ENCODE results near the gene ZNF175.
"Not testable (repeated sequence)": the region's sequence is repeated elsewhere in the genome, so short reads cannot be mapped to it uniquely, and the experiment has no call there.

ZNF175 gene

DNA sequence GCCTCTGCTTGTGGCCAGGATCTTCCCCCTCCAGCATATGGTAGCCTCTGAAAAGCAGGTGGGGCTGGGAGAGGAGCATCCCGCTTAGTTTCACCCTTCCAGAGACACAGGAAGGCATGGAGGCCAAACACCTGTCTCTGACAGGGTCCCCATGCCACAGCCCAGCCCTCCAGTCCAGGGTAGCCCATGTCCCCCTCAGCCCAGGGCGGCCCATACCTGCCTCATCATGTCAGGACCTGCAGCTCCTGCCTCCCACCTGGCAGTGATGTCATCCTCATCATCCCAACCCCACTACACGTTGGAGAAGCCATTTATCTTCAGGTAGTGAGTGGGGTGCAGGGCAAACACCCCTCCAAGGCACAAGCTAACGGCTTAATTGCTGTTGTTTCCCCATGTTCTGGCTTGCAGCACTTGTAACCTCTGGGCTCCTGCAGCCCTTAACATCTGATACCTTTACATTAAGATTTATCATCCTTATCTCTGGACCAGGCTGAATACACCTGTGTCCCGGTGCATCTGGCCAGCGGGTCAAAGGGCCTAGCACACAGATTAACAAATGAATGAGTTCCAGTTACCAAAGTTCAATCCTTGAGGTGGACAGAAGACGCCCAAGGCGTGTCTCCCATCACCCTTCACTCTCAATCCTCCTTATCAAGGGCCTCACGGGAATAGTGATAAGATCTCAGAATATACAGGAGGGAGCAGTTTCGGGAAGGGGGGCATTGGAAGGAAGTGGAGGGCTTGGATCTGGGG is 22.2 kb downstream of the ZNF175 start:
- DNase-seq = no peak

DNA sequence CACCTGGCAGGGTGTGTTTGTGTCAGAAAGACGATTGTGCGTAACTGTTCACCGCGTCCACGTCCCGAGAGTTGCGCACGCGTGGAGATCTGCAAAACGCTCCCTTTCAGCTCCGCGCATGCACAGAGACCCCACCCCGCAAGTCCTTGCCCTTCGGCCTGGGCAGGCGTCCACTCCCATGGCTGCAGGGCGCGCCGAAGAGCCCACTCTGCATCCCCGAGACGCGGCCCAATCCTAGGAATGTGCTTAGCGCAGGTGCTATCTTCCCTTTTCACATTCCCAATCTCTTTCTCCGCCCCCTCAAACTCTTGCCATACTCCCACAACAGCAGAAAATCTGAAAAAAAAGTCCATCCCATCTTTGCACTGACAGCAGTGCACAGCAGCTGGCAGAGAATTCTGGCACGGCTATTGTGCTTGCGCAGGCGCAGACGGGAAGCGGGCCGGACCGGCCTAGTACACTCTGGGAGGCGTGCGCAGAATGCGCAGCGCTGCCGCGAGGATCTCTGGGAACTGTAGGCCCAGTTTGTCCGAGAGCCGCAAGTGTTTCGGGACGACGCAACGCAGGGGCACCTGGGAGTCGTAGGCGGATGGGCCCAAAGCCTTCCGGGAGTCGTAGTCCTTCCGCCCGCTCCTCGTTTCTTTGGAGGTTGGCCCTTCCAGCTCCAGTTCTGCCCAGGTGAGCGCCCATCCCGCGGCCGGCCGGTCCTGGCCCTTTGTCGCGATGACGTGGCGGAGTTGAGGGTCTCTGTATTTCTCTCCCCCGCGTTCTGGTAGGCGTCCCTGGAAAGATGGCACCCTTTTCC is 23.1 kb downstream of the ZNF175 start:
- peak; percentile 94 for DNase-seq

DNA sequence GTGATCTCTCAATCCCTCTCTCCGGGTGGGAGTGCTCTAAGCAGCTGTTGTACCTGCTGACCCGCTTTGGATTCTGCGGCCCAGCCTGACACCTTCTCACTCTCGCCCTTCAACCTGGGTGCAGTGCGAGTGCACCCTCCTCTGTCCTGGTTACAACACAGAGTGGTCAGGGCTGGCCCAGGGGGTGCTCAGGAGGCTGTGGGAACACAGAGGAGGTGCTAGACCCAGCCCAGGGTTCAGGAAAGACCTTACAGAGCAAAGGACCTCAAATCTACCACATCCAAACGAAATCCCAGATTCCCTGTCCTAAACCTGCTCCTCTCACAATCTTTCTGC is 23.7 kb downstream of the ZNF175 start:
- no peak for DNase-seq

- DNase-seq = no peak
These were observed 24.4 kb downstream of the ZNF175 start for GRCh38 chr19:51595190-51596175.

- DNase-seq = no peak
These were observed 27.3 kb downstream of the ZNF175 start for GRCh38 chr19:51598159-51598915.

DNA sequence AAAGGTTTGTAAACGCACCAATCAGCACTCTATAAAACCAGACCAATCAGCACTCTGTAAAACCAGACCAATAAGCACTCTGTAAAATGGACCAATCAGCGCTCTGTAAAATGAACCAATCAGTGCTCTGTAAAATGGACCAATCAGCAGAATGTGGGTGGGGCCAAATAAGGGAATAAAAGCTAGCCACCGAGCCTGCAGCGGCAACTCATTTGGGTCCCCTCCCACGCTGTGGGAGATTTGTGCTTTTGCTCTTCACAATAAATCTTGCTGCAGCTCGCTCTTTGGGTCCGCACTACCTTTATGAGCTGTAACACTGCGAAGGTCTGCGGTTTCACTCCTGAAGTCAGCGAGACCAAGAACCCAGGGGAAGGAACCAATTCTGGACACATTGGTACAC is 28.0 kb downstream of the ZNF175 start:
- no peak for DNase-seq

GRCh38 chr19:51600940-51601580 is 30.0 kb downstream of the ZNF175 start:
- no peak for DNase-seq

- DNase-seq = no peak
These were observed 31.2 kb downstream of the ZNF175 start for GRCh38 chr19:51602189-51602854.

GRCh38 chr19:51607077-51607476 is 36.0 kb downstream of the ZNF175 start:
- no peak for DNase-seq

- DNase-seq = no peak
These were observed 37.0 kb downstream of the ZNF175 start for GRCh38 chr19:51607920-51608562.

GRCh38 chr19:51610576-51610975 is 39.5 kb downstream of the ZNF175 start:
- DNase-seq = no peak

GRCh38 chr19:51614789-51615188 is 43.7 kb downstream of the ZNF175 start:
- DNase-seq = no peak

GRCh38 chr19:51615991-51616390 is 44.9 kb downstream of the ZNF175 start:
- no peak for DNase-seq

- DNase-seq = no peak
These were observed 50.1 kb downstream of the ZNF175 start for GRCh38 chr19:51621178-51621577.

- DNase-seq = no peak
These were observed 55.6 kb downstream of the ZNF175 start for GRCh38 chr19:51626675-51627074.

DNA sequence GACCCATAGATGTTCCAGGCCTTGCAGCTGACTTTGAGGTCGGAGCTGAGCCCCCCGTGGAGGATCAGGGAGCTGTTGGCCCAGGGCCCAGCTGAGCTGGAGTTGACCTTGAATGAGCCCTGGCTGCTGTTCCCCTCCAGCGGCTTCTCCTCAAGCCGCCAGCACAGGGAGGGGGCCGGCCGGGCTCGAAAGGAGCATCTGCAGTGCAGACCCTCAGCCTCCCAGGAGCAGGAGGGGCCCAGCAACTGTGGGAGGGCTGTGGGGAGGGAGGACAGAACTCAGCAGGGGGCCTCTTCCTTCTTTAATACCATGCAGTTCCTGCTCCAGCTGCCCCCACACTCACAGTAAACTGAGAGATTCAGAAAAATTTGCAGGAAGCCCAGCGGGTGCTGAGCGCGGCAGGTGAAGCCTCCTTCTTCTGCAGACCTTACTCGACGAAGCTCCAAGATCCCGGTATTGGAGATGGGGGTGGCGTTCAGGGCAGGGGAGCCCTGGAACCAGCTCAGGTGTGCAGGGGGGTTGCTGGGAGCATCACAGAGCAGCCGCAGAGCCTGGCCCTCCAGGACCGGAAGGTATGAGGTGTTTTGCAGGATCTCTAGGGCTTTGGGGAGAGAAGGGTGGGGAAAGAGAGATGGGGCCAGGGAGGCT is 56.5 kb downstream of the ZNF175 start:
- no peak for DNase-seq

DNA sequence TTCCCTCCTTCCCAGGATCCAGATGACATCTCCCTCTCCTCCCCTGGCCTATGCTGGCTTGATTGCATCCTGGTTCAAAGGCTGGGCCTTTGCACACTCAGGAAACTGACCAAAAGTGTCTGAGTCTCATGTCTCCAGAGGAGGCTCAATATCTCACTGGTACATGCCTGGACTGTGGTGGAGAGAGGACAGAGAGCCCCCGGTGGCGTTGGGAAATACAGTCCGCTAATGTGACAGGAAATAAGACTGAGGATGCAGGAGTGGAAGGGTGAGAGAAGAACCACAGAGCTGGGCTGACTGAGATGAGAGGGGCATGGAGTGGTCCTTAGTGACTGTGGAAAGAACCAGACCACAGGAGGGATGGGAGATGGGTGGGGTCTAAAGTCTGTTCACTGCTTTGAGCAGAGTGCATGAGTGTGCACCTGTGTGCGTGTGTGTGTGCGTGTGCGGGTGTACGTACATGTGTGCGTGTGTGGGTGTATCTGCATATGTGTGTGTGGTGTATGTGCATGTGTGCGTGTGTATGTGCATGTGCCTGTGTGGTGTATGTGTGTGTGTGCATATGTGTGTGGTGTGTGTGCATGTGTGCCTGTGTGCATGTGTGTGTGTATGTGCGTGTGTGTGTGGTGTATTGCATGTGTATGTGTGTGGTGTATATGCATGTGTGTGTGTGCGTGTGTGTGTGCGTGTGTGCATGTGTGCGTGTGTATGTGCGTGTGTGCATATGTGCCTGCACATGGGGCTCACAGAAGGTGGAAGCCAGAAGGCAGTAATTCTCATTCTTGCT is 57.3 kb downstream of the ZNF175 start:
- DNase-seq = no peak

DNA sequence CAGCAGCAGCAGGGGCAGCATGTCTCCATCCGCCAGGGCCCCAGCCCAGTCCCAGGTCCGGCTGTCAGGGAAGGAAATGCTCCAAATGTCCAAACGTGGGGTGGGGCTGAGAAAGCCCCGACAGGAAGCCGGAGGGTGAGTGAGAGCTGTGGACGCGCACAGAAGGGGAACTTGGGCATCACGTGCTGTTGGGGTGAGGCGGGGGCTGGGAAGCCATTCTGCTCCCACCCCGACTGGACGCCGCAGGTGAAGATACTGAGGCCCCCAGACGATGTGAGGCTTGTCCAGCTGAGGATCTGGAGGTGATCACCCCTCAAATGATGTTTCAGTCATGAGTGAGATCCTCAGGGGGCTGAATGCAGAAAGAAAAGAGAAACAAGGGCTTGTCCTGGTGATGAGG is 59.2 kb downstream of the ZNF175 start, which contains the start of gene SIGLEC5:
TSS of gene SIGLEC5 (minus strand) at position 87 of the 400 bp plus-strand sequence. CDS start at position 21, 66 bp downstream.
- not testable (repeated sequence) for DNase-seq

DNA sequence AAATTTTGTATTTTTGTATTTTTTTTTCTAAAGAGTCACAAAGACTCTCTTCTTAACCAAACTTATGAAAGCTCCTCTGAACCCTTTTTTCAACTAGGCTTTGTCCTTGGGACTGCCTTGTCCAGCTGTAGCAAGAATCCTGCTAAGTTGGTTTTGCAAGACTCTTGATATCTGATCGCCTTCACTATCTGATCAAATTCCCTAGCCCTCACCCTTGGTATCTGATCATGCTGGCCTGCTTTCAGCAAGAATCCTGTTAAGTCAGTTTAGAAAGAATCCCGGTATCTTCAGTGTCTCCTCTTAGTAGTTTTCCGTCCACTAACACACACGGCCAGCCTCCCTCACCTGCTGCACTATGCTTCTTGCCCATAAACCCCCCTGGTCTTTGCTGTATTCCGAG is 61.0 kb downstream of the ZNF175 start:
- no peak for DNase-seq
